DMS114 treated with DMSO at 0.1 percent for 48 hours (cell line): ENCODE measurements around the gene TTF1.
"Not testable (repeated sequence)": the region's sequence is repeated elsewhere in the genome, so short reads cannot be mapped to it uniquely, and the experiment has no call there.

Experiments
- DNase-seq: peaks from one replicate; lab custom pipeline; 2025; ENCODE audit not compliant: unreplicated experiment; lab: John Stamatoyannopoulos, UW

Gene TTF1

DNA sequence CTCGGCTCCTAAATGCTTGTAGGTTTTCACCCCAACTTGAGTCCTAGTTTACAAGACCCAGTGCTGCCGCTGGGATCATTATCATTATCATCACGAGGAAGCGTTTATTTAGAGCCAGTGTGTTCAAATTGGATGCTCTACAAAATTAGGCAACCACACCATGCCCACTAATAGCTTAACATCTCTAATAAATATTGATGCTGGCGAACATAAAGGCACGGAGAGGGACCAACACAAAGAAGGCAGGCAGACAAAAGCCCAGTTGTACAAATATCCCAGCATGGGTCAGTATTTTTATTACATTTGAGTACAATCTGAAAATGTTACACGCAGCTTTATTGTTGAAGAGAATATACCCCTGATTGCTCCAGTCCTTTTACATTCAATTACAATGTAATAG, 8.1 kb upstream of the TTF1 start:
- DNase-seq, result no peak

DNA sequence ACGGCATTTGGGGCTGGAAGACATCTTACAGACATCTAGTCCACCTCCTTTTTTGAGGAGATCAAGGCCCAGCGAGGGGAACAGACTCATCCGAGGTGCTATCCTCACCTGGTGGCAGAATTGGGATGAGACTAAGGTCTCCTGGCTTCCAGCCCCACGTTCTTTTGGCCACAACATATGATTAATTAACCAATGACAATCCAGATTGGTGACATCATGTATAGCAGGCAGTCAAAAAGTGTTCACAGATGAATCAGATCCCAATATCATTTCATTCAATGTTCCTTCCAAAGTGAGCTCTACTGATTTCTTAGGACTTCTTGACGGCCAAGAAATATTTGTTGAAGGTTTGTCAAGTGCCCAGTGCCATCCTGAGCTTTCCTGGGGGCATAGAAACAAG, 7.3 kb upstream of the TTF1 start:
- DNase-seq, result no peak

DNA sequence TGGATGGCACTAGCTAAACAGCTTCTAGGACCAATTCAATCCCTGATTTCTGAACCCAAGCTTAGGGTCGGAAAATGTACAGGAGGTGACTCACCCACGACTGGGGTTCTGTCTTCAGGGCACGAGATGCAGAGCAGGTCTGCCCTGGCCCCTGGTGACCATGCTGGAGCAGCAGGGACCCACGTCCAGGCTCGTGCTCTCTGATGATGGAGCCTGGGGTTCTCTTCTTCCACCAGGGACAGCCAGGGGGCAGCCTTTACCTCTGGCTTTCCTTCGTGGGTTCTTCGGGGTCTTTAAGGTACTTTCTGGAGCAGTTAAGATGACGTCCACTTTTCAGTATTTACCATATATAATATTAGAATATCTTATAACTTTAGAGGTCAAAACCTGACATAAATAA, 5.4 kb upstream of the TTF1 start:
- DNase-seq, result peak; percentile 10

DNA sequence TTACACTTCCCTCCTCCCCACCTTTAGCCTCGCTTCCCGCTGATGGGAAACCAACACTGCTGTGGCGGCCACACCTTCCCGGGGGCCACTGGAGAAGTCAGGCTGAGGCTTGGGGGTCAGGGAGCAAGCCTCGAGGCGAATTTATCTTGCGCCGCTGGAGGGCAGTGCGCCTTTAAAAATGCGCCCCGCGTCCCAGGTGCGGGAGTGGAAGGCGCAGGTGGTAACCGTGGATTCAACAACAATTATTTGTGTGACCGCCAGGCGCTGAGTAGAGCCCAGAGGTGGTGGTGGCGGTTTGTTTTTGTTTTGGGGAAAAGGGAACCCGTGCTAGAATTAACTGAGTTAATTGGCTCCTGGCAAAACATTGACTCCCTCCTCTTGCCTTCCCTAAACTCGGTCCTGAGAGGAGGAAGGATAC, 4.5 kb upstream of the TTF1 start:
- DNase-seq, result no peak

DNA sequence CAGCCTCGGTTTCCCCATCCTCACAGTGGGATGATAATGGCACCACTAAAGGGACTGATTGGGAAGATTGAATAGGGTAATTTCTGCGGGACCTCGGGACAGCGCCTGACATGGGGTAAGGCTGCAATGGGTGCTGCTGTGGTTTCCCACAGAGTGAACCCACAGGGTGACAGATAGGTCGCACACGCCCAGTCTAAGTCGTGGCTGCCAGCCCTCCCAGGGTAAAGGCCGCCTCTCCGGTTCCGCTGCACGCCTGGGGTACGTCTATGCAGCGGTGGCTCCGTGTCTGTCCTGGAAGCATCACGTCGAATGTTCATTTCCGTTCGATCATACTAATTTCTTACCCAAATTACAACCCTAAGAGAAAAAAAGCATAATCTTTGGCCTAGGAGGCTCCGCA, 4.0 kb upstream of the TTF1 start:
- DNase-seq, result no peak

DNA sequence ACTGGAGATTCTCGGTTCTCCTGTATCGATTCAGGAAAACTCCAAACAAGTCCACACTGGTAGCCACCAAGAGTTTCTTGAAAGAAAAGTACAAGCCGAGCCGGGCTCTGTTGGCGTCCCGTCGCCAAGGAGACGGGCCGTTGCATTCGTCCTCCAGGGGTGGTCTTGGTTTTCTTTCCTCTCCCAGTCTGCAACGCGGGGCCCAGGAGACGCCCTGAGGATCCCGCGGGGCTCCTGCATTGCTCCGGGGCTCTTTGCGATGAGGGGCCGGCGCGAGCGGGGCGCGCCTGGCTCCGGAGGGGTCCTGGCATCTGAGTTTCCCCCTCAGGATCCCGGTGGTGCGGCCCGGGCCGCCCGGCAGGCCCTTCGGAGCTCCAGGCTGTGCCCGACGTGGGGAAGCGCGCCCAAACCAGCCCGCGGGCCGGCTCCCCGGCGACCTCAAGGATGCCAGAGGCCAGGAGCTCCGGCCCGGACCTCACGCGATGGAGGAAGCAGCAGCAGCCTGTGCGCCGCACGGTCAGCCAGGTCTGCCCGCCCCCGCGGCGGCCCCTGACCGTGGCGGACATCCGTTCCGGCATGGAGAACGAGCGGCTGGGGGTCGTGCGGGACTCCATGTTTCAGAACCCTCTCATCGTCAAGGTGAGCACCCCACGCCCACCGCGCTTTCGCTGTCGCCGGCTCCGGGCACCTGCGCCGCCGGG, 3.3 kb upstream of the TTF1 start, which contains the start of gene CFAP77:
CFAP77 (plus strand) TSS at position 384 of the 701 bp plus-strand sequence; CDS start at position 445, 61 bp downstream.
- peak; percentile 52 for DNase-seq

DNA sequence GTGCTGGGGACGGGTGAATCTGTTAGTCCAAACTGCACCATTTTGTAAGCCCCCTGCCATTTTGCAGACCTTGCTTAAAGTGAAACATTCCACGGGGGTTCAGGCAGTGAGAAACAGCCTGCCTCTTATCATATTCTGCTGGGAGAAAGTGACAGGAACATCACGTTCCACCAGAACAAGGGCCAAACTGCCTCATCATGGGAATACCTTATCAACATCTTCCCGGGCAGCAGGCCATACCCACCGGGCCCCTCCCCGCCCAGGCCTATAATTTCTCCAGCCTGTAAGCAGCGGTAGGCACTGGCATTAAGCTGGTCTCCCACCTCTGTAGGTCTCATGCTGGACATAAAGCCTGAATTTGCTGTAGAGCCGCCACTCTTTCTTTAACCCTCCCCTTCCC, 1.9 kb upstream of the TTF1 start:
- DNase-seq, result no peak

DNA sequence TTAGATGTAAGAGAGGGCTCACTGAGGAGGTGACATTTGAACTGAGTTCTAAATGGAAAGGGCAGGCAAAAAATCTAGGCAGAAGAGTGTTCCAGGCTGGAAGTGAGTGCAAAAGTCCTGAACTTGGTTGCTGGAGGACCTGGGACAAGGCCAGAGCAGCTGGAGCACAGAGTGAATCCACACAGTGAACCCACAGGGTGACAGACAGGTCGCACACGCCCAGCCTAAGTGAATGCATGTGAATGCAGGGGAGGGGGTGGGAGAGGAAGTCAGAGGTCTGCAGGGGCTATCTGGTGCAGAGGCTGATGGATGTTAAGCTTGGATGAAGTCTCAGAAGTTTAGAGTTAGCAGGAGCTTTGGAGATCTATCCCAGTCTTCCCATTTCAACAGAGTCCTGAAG, 556 bp upstream of the TTF1 start:
- DNase-seq, result no peak

DNA sequence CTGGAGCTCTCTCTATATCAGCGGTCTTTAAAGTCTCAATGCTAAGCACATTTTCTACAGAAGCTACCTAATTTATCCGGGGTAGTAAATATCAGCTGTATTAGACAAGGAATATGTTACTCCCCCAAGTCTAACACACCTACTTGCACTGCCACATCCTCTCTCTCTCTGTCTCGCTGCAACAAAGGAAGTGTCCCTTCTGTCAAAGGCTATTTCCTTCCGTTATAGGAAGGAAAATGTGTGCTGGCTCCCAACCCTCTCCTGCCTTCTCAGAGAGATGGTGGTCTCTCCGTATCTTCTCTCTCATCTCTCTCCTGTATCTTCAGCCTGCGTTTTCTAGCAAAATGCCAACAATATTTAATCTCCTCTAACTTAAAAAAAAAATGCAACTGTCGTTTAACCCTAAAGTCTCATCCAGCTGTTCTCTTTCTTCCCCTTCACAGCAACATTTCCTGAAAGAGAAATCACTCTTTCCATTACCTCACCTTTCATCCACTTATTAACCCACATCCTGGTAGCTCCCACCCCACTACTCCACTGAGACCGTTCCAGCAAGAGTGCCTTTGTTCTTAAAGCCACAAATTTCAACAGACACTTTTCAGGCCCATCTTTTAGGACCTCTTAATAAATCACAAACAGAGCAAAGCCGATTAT, 2.3 kb downstream of the TTF1 start:
- DNase-seq, result no peak

DNA sequence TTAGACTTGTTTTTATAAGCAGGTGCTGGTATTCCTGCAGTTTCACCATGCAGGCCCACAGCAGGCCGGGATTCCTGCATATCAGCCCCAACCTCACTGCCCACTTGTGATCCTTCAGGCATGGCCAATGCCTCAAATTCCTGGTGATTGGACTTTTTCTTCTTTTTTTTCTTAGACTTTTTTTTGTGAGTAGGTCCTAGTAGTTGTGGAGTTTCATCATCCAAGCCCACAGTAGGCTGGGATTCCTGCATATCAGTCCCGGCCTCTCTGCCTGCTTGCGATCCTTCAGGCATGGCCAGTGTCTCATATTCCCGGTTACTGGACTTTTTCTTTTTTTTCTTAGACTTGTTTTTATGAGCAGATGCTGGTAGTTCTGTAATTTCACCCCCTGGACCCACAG, 4.8 kb downstream of the TTF1 start:
- no peak for DNase-seq

DNA sequence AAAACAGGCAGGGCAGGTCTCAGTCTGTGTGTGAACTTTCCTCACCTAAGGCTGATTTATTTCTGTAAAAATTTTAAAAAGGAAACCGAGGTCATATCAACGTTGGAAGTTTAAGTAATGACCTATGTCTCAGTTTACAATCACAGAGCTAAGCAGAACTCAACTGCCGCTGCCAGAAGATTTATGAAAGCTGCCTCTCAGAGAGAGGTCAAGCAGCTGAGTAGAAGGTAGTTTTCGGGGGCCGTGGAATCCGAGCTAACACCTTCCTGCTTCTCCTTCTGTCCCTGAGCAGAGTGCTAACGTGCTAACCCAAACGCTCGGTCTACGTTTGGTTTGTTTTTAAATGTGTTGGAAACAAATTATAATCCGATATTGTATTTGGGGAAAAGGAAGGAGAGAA, 11.1 kb downstream of the TTF1 start:
- DNase-seq, result no peak

DNA sequence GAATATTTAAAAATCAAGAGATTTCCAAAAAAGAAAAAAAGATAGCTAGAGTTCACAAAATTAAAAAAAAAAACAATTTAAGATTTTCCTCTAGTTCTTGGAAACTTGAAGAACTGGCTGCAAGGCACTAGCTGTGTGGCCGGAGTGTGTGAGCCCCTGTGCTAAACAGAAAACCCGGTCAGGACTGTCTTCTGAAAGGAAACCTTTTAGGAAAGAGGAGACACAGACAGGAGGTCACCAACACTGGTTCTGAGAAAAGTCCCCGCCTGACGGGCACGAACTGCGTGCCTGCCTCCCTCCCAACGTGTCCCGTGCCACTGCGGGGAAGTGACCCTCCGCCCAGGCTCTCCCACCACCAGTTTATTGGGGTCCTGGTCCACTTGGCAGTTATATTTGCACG, 15.2 kb downstream of the TTF1 start:
- no peak for DNase-seq

DNA sequence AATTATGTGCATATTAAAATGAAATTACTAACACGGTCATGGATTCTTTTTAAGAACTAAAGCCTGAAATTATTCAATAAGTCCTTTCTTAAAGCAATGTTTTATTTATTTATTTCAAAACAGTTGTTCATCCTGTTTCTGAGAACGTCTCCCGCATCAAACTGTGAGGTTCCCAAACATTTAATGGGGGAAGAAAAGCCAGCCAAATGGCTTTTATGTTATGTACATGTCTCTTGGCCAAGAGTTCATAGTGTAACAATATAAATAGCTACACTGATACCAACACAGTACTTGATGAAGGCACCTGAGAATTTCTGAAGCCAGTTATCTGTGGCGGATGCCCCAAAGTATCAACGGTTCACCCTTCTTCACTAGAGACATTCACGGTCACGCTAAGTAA, 15.7 kb downstream of the TTF1 start:
- DNase-seq, result no peak

DNA sequence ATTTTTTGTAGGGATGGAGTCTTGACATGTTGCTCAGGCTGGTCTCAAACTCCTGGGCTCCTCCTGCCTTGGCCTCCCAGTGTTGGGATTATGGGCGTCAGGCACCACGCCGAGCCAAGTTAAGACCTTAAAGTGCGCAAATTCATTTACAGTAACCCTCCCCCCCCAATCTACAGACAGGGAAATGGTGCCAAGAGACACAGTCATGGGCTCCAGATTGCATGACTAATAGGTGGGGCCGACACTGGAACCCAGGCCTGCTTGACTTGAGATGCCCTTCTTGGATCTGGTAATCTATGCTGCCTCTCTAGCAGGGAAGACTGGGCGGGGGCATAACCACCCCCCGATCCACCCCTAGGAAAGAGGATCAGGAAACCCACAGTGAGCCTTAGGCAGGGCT, 19.5 kb downstream of the TTF1 start:
- DNase-seq, result no peak

DNA sequence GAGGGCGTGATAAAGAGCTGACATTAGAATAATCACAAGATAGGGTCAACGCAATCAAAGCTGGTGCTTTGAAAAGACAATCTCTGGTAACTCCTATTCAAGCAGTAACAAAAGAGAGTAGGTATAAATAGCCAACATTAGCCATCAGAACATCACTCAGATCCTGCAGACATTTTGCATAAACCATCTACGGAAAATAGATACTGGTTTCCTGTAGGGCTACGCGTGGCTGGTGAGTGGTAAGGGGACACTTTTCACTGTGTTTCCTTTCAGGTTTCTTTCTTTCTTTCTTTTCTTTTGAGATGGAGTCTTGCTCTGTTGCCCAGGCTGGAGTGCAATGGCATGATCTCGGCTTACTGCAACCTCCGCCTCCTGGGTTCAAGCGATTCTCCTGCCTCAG, 22.3 kb downstream of the TTF1 start:
- no peak for DNase-seq

DNA sequence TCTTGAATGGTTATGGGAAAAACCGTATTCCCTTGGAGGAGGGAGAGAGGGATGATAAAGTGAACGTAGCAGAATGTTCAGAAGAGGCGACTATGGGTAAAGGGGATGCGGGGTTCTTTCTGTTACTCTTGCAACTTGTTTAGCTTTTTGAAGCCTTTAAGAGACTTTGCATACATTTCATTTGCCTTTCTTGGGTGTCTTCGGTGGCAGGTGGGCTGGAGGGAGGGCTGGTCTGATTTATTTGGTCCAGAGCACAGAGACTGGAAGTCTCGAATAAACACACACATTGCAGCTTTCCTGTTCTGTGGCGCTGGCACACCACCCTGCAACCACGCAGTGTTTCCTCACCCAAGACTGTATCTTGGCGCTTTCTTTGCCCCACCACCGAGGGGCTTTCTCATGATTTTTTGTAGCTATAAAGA, 23.2 kb downstream of the TTF1 start:
- no peak for DNase-seq

DNA sequence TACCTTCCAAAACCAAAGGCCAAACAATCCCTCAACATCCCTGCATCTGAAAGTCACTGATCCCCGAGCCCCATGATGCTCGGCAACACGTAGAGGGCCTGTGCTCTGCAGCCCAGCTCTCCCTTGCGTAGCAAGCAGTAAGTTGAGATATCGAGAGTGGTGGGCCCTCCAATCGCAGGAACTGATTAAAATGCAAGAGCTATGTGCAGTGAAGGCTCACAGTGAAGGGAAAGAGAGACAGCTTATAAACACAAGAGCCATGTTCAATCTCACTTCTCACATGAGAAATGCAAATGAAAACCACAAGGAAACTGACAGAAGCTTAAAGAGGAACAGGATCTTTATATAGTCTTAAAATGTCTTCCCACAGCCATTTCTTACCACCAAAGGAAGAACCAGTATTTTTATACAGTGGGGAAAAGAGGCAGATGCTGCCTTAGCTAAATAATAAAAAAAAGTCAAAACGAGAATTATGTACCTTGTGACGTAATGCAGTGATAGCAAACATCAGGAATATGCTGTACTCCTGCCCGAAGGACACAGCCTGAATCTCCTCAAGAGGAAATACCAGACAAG, 24.6 kb downstream of the TTF1 start:
- DNase-seq, result no peak

DNA sequence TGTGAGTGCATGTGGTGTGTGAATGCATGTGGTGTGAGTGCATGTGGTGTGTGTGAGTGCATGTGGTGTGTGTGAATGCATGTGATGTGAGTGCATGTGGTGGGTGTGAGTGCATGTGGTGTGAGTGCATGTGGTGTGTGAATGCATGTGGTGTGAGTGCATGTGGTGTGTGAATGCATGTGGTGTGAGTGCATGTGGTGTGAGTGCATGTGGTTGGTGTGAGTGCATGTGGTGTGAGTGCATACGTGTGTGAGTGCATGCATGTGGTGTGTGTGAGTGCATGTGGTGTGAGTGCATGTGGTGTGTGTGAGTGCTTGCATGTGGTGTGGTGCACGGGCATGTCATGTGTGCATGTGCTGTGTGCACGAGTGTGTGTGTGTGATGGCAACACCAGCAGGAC, 28.2 kb downstream of the TTF1 start:
- DNase-seq, result not testable (repeated sequence)

DNA sequence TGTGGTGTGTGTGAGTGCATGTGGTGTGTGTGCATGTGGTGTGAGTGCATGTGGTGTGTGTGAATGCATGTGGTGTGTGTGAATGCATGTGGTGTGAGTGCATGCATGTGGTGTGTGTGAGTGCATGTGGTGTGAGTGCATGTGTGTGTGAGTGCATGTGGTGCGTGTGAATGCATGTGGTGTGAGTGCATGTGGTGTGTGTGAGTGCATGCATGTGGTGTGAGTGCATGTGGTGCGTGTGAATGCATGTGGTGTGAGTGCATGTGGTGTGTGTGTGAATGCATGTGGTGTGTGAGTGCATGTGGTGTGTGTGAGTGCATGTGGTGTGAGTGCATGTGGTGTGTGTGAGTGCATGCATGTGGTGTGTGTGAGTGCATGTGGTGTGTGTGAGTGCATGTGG, 28.9 kb downstream of the TTF1 start:
- not testable (repeated sequence) for DNase-seq

DNA sequence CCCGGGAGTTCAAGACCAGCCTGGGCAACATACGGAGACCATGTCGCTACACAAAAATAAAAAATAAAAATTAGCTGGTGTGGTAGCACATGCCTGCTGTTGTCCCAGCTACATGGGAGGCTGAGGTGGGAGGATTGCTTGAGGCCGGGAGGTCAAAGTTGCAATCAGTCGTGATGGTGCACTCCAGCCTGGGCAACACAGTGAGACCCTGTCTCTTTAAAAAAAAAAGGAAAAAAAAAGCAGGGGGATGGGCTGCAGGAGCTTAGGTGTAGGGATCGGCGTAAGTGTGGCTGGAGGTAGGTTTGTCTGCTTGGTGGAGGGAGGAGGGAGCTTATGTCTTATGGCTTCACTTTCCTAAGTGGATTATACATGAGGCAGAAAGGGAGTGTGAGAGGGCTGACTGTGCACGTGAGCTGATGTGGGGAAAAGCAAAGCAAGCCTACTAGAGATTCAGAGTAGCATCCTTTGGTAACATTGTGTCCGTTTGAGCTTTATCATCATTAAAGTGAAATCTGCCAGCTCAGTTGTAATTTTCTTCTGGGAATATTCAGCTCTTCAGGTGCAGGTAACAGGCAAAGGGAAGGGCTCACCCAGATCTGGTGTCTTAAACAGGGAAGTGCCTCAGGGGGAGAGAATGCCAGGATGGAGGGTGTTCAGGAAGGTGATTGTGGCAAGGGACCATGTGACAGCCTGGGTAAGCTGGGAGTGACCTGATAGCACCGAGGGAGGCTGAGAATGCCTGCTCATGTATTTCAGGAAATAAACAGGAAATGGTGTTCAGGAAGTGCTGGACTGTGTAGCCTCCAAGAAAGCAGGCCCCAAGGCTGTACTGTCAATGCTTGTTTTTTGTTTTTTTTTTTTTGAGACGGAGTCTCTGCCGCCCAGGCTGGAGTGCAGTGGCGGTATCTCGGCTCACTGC, 34.2 kb downstream of the TTF1 start:
- no peak for DNase-seq

DNA sequence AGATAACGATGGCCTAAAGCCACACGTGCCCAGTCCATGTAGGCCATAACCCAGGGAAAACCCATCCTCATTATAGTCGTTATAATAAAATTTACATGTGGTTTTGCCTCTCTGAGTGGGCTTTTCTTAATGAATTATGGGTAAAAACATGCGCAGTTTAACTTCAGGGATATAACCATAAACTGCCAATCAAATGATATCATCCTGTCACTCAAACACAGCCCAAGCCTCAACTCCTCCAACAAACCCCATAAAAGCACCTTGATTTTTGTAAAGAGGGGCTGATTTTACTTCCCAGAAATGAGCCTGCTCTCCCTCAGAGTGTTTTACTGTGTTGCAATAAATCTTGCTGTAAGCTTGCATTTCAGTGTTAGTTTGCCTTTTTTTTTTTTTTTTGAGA, 36.0 kb downstream of the TTF1 start:
- DNase-seq, result no peak
